H9 (cell line): Measurements from ENCODE around the gene STMN1. TPM values are rescaled to one million over a fixed set of nuclear protein-coding genes. Genes with fewer than 3 reads are reported as not detected.

ENCODE experiments used
- DNase-seq: peaks from one replicate; pipeline ENCODE4 v3.0.0-alpha.2; 2017
- H2AFZ ChIP-seq: one replicate; pipeline ENCODE4 v1.6.1; 2013; ENCODE audit warnings: mild to moderate bottlenecking, low read length, control low read depth, moderate library complexity
- H2AK5ac ChIP-seq: 2 replicates; pipeline ENCODE4 v1.6.1; 2013; ENCODE audit warnings: low read length, control low read depth, mixed read lengths; ENCODE audit not compliant: insufficient read length
- H2BK120ac ChIP-seq: one replicate; pipeline ENCODE4 v1.6.1; 2013; ENCODE audit warnings: low read depth, mild to moderate bottlenecking, low read length, control low read depth, inconsistent platforms; ENCODE audit not compliant: poor library complexity, severe bottlenecking
- H2BK12ac ChIP-seq: 2 replicates; pipeline ENCODE4 v1.6.1; 2013; ENCODE audit warnings: low read length, control low read depth, mixed read lengths, low read depth; ENCODE audit not compliant: insufficient read length
- H2BK15ac ChIP-seq: 2 replicates; pipeline ENCODE4 v1.6.1; 2013; ENCODE audit warnings: low read depth, low read length, control low read depth
- H2BK20ac ChIP-seq: one replicate; pipeline ENCODE4 v1.6.1; 2013; ENCODE audit warnings: low read depth, mild to moderate bottlenecking, low read length, control low read depth, inconsistent platforms; ENCODE audit not compliant: poor library complexity, severe bottlenecking
- H2BK5ac ChIP-seq: 2 replicates; pipeline ENCODE4 v1.6.1; 2013; ENCODE audit warnings: low read length, control low read depth, mixed read lengths; ENCODE audit not compliant: insufficient read length
- H3K14ac ChIP-seq: 2 replicates; pipeline ENCODE4 v1.6.1; 2013; ENCODE audit warnings: low read length, control low read depth; ENCODE audit not compliant: insufficient read depth
- H3K18ac ChIP-seq: 2 replicates; pipeline ENCODE4 v1.6.1; 2013; ENCODE audit warnings: low read depth, mild to moderate bottlenecking, mixed read lengths, low read length, control low read depth; ENCODE audit not compliant: insufficient read length
- H3K23ac ChIP-seq: 2 replicates; pipeline ENCODE4 v1.6.1; 2013; ENCODE audit warnings: low read length, control low read depth, mixed read lengths, low read depth; ENCODE audit not compliant: insufficient read length
- H3K23me2 ChIP-seq: 2 replicates; pipeline ENCODE4 v1.6.1; 2013; ENCODE audit warnings: low read depth, mild to moderate bottlenecking, mixed read lengths, low read length, control low read depth; ENCODE audit not compliant: insufficient read length, poor library complexity, severe bottlenecking
- H3K27ac ChIP-seq: 2 replicates; pipeline ENCODE4 v1.5.1; 2013; ENCODE audit warnings: low read length, control low read depth, mixed read lengths, low read depth; ENCODE audit not compliant: insufficient read length
- H3K27me3 ChIP-seq: 2 replicates; pipeline ENCODE4 v1.6.1; 2013; ENCODE audit warnings: low read length, control low read depth, inconsistent platforms; ENCODE audit not compliant: insufficient read depth
- H3K4ac ChIP-seq: 2 replicates; pipeline ENCODE4 v1.6.1; 2013; ENCODE audit warnings: low read depth, mild to moderate bottlenecking, control low read depth, inconsistent platforms, low read length, moderate library complexity
- H3K4me1 ChIP-seq: 2 replicates; pipeline ENCODE4 v1.6.1; 2013; ENCODE audit warnings: low read length, control low read depth, inconsistent platforms; ENCODE audit not compliant: insufficient read depth
- H3K4me2 ChIP-seq: 2 replicates; pipeline ENCODE4 v1.6.1; 2013; ENCODE audit warnings: low read length, control low read depth, mixed read lengths; ENCODE audit not compliant: insufficient read length, insufficient read depth
- H3K56ac ChIP-seq: 2 replicates; pipeline ENCODE4 v1.6.1; 2013; ENCODE audit warnings: low read depth, mild to moderate bottlenecking, mixed read lengths, low read length, control low read depth; ENCODE audit not compliant: insufficient read length
- H3K79me1 ChIP-seq: 2 replicates; pipeline ENCODE4 v1.6.1; 2013; ENCODE audit warnings: low read depth, mild to moderate bottlenecking, moderate library complexity, low read length, control low read depth, inconsistent platforms; ENCODE audit not compliant: insufficient read depth, poor library complexity, severe bottlenecking
- H3K79me2 ChIP-seq: 2 replicates; pipeline ENCODE4 v1.6.1; 2013; ENCODE audit warnings: low read length, control low read depth, inconsistent platforms; ENCODE audit not compliant: insufficient read depth
- H3K9ac ChIP-seq: 2 replicates; pipeline ENCODE4 v1.6.1; 2013; ENCODE audit warnings: low read length, control low read depth, mixed read lengths; ENCODE audit not compliant: insufficient read length; ENCODE audit errors: extremely low read depth
- H3K9me3 ChIP-seq: one replicate; pipeline ENCODE4 v1.6.1; 2013; ENCODE audit warnings: low read depth, low read length, inconsistent platforms; ENCODE audit not compliant: control insufficient read depth
- H3T11ph ChIP-seq: one replicate; pipeline ENCODE4 v1.6.1; 2013; ENCODE audit warnings: mild to moderate bottlenecking, low read length, control low read depth, inconsistent platforms
- H4K20me1 ChIP-seq: one replicate; pipeline ENCODE4 v1.6.1; 2013; ENCODE audit not compliant: control insufficient read depth, insufficient read length, insufficient read depth
- H4K5ac ChIP-seq: 2 replicates; pipeline ENCODE4 v1.6.1; 2013; ENCODE audit warnings: low read depth, mild to moderate bottlenecking, mixed read lengths, low read length, control low read depth; ENCODE audit not compliant: insufficient read length
- H4K8ac ChIP-seq: replicated peaks from 2 replicates; pipeline ENCODE4 v1.6.1; 2013; ENCODE audit warnings: low read length, control low read depth, mixed read lengths, low read depth; ENCODE audit not compliant: insufficient read length
- H4K91ac ChIP-seq: 2 replicates; pipeline ENCODE4 v1.6.1; 2013; ENCODE audit warnings: low read depth, mild to moderate bottlenecking, moderate library complexity, mixed read lengths, low read length, control low read depth; ENCODE audit not compliant: insufficient read length
- H3K27ac Mint-ChIP-seq, 3 experiments: 2 replicates in 2 of 3; 3 replicates in 1 of 3; pipeline ENCODE4 v1.8.0; 2020 to 2021; ENCODE audit warnings: mixed read lengths in 3 of 3, mild to moderate bottlenecking in 1 of 3, moderate library complexity in 1 of 3
- H3K27me3 Mint-ChIP-seq: 2 replicates; pipeline ENCODE4 v1.8.0; 2021; ENCODE audit warnings: low read depth, mild to moderate bottlenecking, moderate library complexity, mixed read lengths
- H3K36me3 Mint-ChIP-seq, 3 experiments: 2 replicates in 2 of 3; 3 replicates in 1 of 3; pipeline ENCODE4 v1.8.0; 2020 to 2021; ENCODE audit warnings: low read depth in 3 of 3, mixed read lengths in 3 of 3; ENCODE audit not compliant: insufficient read depth in 1 of 3
- H3K4me1 Mint-ChIP-seq, 2 experiments: 2 replicates each; pipeline ENCODE4 v1.8.0; 2020; ENCODE audit warnings: mixed read lengths in 2 of 2
- H3K4me3 Mint-ChIP-seq, 2 experiments: 2 replicates in 1 of 2; 3 replicates in 1 of 2; pipeline ENCODE4 v1.8.0; 2020 to 2021; ENCODE audit warnings: mild to moderate bottlenecking in 2 of 2, mixed read lengths in 2 of 2, moderate library complexity in 1 of 2
- H3K9me3 Mint-ChIP-seq, 2 experiments: 2 replicates in 1 of 2; 3 replicates in 1 of 2; pipeline ENCODE4 v1.8.0; 2020; ENCODE audit warnings: mild to moderate bottlenecking in 2 of 2, mixed read lengths in 2 of 2, moderate library complexity in 1 of 2
- WGBS: extraction: QIAGEN DNeasy Blood & Tissue Kit; methylation state at CpG from one replicate; pipeline ENCODE4 v1.1.7; 2013; ENCODE audit warnings: missing lambda C conversion rate, low lambda C conversion rate, mixed read lengths; ENCODE audit not compliant: insufficient read length; ENCODE audit errors: extremely low coverage; 5-methylcytosine and 5-hydroxymethylcytosine counted together
- total RNA-seq: library from RNA; stranded (reverse); gene quantifications from 2 replicates; pipeline ENCODE4 v1.2.1, GENCODE V29; 2021
- TF ChIP-seq, protein P1 (sequence below): fragments of 200-600 bp; sonication (generic); conservative IDR thresholded peaks from 3 replicates; pipeline ENCODE4 v1.8.0; 2021; ENCODE audit warnings: antibody characterized with exemption, mild to moderate bottlenecking

The STMN1 gene
- total RNA-seq, 1 experiment from 2014 or later: 500 TPM

DNA sequence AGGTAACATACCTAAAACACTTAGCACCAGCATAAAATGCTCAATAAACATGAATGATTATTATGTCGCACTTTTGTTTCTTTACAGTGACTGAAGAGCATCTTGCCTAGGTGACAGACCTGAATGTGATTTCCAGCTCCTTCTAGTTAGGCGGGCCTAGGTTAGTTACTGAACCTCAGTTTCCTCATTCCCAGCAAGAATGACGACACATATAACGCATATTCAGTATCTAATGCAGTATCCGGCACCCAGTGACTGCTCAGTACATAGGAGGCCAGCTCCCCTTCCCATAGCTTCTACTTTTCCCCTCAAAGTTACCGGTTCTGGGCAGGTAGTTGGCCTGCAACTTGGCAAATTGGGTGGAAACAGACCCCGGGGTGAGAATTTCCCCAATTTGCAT is 47.7 kb downstream of the STMN1 start:
- H2BK5ac ChIP-seq: no peak overlapping the region
- H3K27ac ChIP-seq: no peak overlapping the region
- H3K36me3 Mint-ChIP-seq: peaks cover 0 to 12% (median 12%) of the 10 kb centered on the region in 3 experiments; a peak in 4 of 7 replicates
- no peak overlapping the region for H2BK15ac ChIP-seq
- H3K9me3 Mint-ChIP-seq: no peaks in the 10 kb centered on the region
- no peaks in the 10 kb centered on the region for H3K9me3 ChIP-seq
- peak overlapping the region; percentile 89 for H4K5ac ChIP-seq
- no CpG with 5 or more reads among the region's 7 CpGs for WGBS
- peak overlapping the region; percentile 97 for H3K9ac ChIP-seq
- H3K23me2 ChIP-seq: peaks cover 16% of the 10 kb centered on the region
- peak overlapping the region; percentile 83 to 99 (median 97); a peak in 5 of 7 replicates for H3K27ac Mint-ChIP-seq
- H3K4ac ChIP-seq: no peak overlapping the region
- H3K23ac ChIP-seq: no peak overlapping the region
- H2BK12ac ChIP-seq: no peak overlapping the region
- no peak overlapping the region for H2AFZ ChIP-seq
- peak overlapping the region; percentile 95 for H3K18ac ChIP-seq
- H3K4me2 ChIP-seq: peak overlapping the region; percentile 96
- H3K14ac ChIP-seq: peak overlapping the region; percentile 99
- peaks cover 3% of the 10 kb centered on the region; the same call in 1 of the 2 replicates for H3K4me1 ChIP-seq
- no peak overlapping the region for H4K91ac ChIP-seq
- H2BK120ac ChIP-seq: no peak overlapping the region
- H4K20me1 ChIP-seq: no peaks in the 10 kb centered on the region
- H3T11ph ChIP-seq: no peak overlapping the region
- DNase-seq: no peak
- H3K79me2 ChIP-seq: peaks cover 9% of the 10 kb centered on the region; the same call in 1 of the 2 replicates
- H3K56ac ChIP-seq: peak overlapping the region; percentile 51
- H3K27me3 ChIP-seq: no peaks in the 10 kb centered on the region
- no peak overlapping the region for H2BK20ac ChIP-seq
- no peaks in the 10 kb centered on the region for H3K79me1 ChIP-seq
- no peaks in the 10 kb centered on the region for H3K27me3 Mint-ChIP-seq
- TF ChIP-seq, protein P1, sequence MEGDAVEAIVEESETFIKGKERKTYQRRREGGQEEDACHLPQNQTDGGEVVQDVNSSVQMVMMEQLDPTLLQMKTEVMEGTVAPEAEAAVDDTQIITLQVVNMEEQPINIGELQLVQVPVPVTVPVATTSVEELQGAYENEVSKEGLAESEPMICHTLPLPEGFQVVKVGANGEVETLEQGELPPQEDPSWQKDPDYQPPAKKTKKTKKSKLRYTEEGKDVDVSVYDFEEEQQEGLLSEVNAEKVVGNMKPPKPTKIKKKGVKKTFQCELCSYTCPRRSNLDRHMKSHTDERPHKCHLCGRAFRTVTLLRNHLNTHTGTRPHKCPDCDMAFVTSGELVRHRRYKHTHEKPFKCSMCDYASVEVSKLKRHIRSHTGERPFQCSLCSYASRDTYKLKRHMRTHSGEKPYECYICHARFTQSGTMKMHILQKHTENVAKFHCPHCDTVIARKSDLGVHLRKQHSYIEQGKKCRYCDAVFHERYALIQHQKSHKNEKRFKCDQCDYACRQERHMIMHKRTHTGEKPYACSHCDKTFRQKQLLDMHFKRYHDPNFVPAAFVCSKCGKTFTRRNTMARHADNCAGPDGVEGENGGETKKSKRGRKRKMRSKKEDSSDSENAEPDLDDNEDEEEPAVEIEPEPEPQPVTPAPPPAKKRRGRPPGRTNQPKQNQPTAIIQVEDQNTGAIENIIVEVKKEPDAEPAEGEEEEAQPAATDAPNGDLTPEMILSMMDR: no peak
- H3K4me3 Mint-ChIP-seq: peak overlapping the region; percentile 98
- H2AK5ac ChIP-seq: no peak overlapping the region
- H4K8ac ChIP-seq: no peak overlapping the region
- peaks cover 14 to 24% of the 10 kb centered on the region in 2 experiments for H3K4me1 Mint-ChIP-seq
